ENCODE data around the gene BCORL1.

DNA sequence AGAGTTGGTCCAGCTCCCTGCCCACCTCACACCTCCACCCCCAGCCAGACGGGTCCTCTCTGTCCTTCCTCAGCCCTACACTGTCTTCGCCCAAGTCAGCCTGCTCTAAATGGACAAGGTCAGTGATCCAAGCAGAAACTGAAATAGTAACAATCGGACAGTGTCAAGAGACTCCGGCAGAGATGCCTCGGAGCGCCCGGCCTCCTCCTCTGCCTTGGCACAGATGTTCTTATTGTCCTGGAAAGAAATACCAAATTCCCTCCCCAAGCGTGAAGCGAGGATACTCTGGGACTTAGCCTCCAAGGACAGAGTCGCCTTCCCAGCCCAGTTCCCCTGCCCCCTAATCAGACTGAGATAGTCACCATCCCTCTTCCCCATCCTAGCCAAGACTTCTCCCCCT lies 48.0 kb upstream of the BCORL1 start:
- TF ChIP-seq POLR2A (IDR thresholded peaks at IDR 0.05; ENCODE audit: low read length) (no peak), GATA1 (IDR thresholded peaks at IDR 0.05; ENCODE audit: low read depth, low read length) (no peak)

Data from erythroblast (primary cell).